ENCODE results near the gene GRK2. TPM values are rescaled to one million over a fixed set of nuclear protein-coding genes. Genes with fewer than 3 reads are reported as not detected.
A peak's percentile ranks its signal among the peaks of the same experiment; 100 is the strongest.

The GRK2 gene
- total and polyA plus RNA-seq, 2 of the 8 experiments (the other 6 are each of a cell fraction or from before 2014, with no cell fraction given) = 47.3 to 49.7 TPM

DNA sequence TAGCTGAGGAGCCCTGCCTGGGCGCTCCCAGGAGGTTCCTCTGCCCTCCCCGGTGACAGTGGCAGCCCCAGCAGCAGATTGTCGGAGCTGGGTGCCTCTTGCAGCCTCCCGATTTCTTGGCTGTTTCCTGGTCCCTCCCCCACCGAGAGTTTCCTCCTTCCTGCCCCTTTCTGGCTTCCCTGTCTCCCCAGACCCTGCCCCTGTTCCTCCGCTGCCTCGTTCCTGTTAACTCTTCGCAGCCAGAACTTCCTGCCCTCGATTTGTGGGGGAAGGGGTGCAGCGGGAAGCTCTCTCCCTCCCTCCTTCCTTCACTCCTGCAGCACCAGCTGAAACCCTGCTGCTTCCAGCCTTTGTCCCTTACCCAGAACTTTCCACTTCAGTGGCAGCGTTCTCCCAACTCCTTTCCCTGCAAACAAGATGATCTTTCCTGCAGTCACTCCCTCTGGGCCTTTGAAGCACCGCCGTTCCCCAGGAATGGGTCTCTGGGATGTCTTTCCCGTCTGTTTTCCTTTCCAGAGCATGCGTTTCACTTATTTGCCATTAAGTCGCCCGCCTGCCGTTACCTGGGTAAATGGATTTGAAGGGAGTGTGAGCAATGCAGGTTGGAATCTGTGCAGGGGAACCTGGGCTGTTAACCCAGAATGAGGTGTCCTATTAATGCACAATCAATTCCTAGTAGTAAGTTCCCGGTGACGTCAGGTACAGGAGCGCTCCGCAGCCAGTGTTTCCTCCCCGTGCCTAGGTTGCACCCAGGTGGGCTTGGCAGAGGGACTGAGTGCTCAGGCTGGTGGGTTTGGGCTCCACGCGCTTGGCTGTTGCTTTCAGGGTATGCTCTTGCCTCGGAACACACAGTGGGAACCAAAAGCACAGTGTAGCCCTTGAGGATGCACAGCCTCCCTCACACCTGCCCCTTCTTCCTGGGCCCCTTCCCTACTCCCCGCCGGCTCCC lies 4.3 kb downstream of the GRK2 start:
- Histone ChIP-seq H3K79me1 (ENCODE audit: low read depth, low read length) (peaks cover 22% of the 10 kb centered on the region), H2BK5ac (ENCODE audit: low read depth, low read length) (peak overlapping the region; percentile 50), H2BK15ac (ENCODE audit: low read length) (peak overlapping the region; percentile 50; the same call in 1 of the 2 replicates), H4K91ac (replicated peaks; ENCODE audit: insufficient read length, low read length) (peak overlapping the region; percentile 42), H3K4me3 (ENCODE audit: extremely low read depth in 1 of 4, insufficient read depth in 2 of 4, low read depth in 3 of 4, low read length in 4 of 4) (peak overlapping the region in 2 of 4 experiments; percentile 19 to 38; a peak in 4 of 8 replicates), H3K9ac (replicated peaks in 1 of 4; ENCODE audit: extremely low read depth in 1 of 4, low read depth in 3 of 4, low read length in 3 of 4) (no peak overlapping the region), H3K4ac (replicated peaks; ENCODE audit: insufficient read length, low read depth, low read length) (no peak overlapping the region), H2BK20ac (ENCODE audit: low read length) (peak overlapping the region; percentile 1; the same call in 1 of the 2 replicates), H3K27ac (ENCODE audit: low read depth, low read length) (0 out of 2 replicates have a peak overlapping the region, but pooled peaks have one; percentile 10), H2AK5ac (ENCODE audit: low read depth, low read length) (peak overlapping the region; percentile 89; the same call in 1 of the 2 replicates), H4K5ac (ENCODE audit: insufficient read length, low read depth, low read length) (peak overlapping the region; percentile 2), H3K79me2 (ENCODE audit: control insufficient read depth in 1 of 2, insufficient read depth in 2 of 2, low read length in 2 of 2) (peaks cover 0 to 78% of the 10 kb centered on the region in 2 experiments; a peak in 3 of 4 replicates), H3K56ac (replicated peaks; ENCODE audit: insufficient read length, low read depth, low read length) (no peak overlapping the region), H3K4me2 (ENCODE audit: insufficient read depth in 1 of 2, low read depth in 2 of 2, low read length in 2 of 2) (peak overlapping the region; percentile 59 to 75), H3K23ac (ENCODE audit: insufficient read length) (no peak overlapping the region), H2AFZ (ENCODE audit: low read length) (no peak overlapping the region), H3K9me3 (ENCODE audit: insufficient read depth in 2 of 2, low read depth in 1 of 2, low read length in 1 of 2) (no peaks in the 10 kb centered on the region), H3K14ac (ENCODE audit: insufficient read length) (no peak overlapping the region), H4K20me1 (replicated peaks in 1 of 2; ENCODE audit: control insufficient read depth in 1 of 2, insufficient read depth in 2 of 2, low read length in 2 of 2) (peaks cover 15 to 33% of the 10 kb centered on the region in 2 experiments), H3K23me2 (ENCODE audit: low read depth, low read length) (peaks cover 4% of the 10 kb centered on the region), H3K36me3 (ENCODE audit: control insufficient read depth in 2 of 4, insufficient read depth in 4 of 4, low read length in 3 of 4) (peaks cover 0 to 3% (median 0%) of the 10 kb centered on the region in 4 experiments; a peak in 2 of 8 replicates), H3K27me3 (replicated peaks in 1 of 4; ENCODE audit: control insufficient read depth in 3 of 4, extremely low read depth in 1 of 4, insufficient read depth in 3 of 4, low read length in 3 of 4) (no peaks in the 10 kb centered on the region; a peak in 2 of 7 replicates), H4K8ac (ENCODE audit: extremely low read depth, insufficient read depth, low read length) (no peak overlapping the region; the same call in 1 of the 2 replicates), H3K18ac (ENCODE audit: extremely low read depth, low read length) (peak overlapping the region; percentile 40; the same call in 1 of the 2 replicates), H3K4me1 (replicated peaks in 1 of 4; ENCODE audit: control insufficient read depth in 3 of 4, insufficient read depth in 4 of 4, low read length in 3 of 4) (peaks cover 8 to 30% (median 27%) of the 10 kb centered on the region in 4 experiments), H2BK120ac (replicated peaks; ENCODE audit: low read depth, low read length) (no peak overlapping the region), H2BK12ac (ENCODE audit: low read depth, low read length) (peak overlapping the region; percentile 89; the same call in 1 of the 2 replicates)
- FAIRE-seq (no peak), DNase-seq (ENCODE audit: low read depth in 1 of 2, low spot score in 2 of 2) (peak in 1 of 2 experiments; percentile 73)
- CTCF ChIA-PET (ENCODE audit: partially characterized antibody) = interaction anchor here (0.8 to 13.0 kb wide), 9 partner anchors 8 to 217 kb away, joined by 3 to 186 read pairs (median 5); partner anchors contain the start of genes ANKRD13D and SSH3
- WGBS, 2 experiments (ENCODE audit: extremely low coverage in 1 of 2, insufficient coverage in 1 of 2, insufficient read length in 1 of 2, insufficient replicate concordance in 2 of 2, low coverage in 1 of 2, low lambda C conversion rate in 2 of 2, missing lambda C conversion rate in 1 of 2) = 36% methylated on average over 28 of the region's 28 CpGs; no CpG with 5 or more reads in 1 of the 2 experiments
- POLR2A ChIA-PET (ENCODE audit: partially characterized antibody) = interaction anchor here (0.8 to 4.2 kb wide), 8 partner anchors 9 to 176 kb away, joined by 3 to 20 read pairs (median 4); partner anchors contain the start of genes ANKRD13D and SSH3
- TF ChIP-seq SRF (IDR thresholded peaks at IDR 0.05; ENCODE audit: low read depth, low read length) (no peak), SAP30 (IDR thresholded peaks at IDR 0.05; ENCODE audit: insufficient read depth, insufficient replicate concordance, low read length) (no peak), NANOG (IDR thresholded peaks at IDR 0.05; ENCODE audit: insufficient read depth, low read depth, low read length, poor library complexity, severe bottlenecking) (no peak), CHD1 (IDR thresholded peaks at IDR 0.05; ENCODE audit: low read depth, low read length) (no peak), NRF1 (IDR thresholded peaks at IDR 0.05; ENCODE audit: low read depth, low read length) (no peak), BACH1 (IDR thresholded peaks at IDR 0.05; ENCODE audit: low read length) (no peak), CREB1 (IDR thresholded peaks at IDR 0.05) (no peak)
- TF ChIP-seq, protein P1, sequence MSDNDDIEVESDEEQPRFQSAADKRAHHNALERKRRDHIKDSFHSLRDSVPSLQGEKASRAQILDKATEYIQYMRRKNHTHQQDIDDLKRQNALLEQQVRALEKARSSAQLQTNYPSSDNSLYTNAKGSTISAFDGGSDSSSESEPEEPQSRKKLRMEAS (IDR thresholded peaks at IDR 0.05) = peak; percentile 54; the same call in 1 of the 2 replicates
- TF ChIP-seq, protein P2, sequence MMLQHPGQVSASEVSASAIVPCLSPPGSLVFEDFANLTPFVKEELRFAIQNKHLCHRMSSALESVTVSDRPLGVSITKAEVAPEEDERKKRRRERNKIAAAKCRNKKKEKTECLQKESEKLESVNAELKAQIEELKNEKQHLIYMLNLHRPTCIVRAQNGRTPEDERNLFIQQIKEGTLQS (IDR thresholded peaks at IDR 0.05; ENCODE audit: insufficient read depth, low read depth, low read length) = no peak

All from H1 (cell line).